EL (cell line): ENCODE measurements around the gene SMARCE1.

Experiments used
- DNase-seq: peaks from one replicate; pipeline ENCODE4 v3.0.0-alpha.2; 2016

SMARCE1 gene

DNA sequence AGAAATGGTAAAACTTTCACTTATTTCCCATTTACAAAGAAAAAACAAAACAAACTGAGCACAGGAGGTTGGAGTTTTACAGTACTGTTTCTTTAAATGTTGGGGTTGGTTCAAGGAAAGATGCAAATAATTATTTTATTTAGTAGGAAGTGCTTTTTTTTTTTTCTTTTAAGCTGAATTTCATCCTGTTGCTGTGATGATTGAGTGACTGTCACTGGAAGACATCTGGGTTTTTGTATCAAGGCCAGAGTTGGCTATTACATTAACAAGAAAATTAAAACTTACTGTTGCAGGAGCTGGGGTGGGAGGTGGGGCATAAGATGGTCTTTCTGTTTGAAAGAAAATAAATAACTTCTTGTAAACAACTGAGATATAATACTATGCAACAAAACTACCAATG is 2.3 kb downstream of the SMARCE1 start:
- no peak for DNase-seq

DNA sequence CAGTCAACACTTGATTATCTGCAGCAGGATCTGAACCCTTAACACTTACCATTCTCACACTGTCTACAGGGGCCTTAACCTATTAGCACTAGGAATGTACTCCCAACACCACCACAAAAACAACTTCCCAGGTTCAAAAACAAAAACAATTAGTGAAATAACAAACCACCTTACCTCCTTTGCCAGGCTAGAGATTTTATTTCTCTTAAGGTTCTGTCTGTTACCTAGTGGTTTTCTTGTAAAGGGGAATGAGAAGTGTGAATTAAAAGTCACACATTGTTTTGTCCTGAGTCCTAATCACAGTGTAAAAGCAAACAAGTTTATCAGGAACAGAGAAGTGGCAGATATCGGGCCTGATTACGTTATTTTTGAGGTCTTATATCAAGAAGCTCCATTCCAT is 9.7 kb downstream of the SMARCE1 start:
- DNase-seq: no peak

DNA sequence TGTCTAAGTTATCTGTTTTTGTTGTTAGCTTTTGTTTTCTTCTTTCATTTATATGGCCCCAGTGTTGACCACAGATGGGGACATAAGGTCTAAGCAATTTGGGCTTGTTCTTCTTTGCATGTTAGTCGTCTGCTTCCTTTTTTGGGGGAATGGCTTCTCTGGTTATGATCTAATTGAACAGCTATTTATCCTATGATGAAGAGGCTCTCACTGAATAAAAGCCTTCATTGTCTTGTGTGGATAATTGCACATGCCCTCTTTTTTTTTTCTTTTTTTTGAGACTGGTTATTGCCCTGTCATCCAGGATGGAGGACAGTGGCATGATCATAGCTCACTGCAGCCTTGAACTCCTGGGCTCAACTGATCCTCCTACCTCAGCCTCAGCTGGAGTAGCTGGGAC is 13.7 kb downstream of the SMARCE1 start:
- DNase-seq: no peak

DNA sequence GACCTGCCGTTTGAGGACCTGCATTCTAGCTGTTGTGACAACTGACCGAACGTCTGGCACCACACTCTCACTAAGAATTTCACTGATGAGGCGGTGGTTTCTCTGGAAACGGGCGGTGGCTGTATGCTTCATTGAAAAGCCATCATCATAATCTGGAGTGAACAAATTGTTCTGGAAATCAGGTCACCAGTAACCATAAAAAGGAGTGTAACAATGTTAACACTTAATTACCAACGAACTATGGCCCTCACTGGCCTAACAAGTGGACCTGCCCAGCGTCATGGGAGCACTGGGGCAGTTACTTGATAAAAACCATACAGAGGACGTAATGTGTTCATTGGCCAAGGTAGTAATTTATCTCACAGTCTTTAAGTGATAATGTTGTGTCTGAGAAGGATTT is 15.4 kb downstream of the SMARCE1 start:
- no peak for DNase-seq

DNA sequence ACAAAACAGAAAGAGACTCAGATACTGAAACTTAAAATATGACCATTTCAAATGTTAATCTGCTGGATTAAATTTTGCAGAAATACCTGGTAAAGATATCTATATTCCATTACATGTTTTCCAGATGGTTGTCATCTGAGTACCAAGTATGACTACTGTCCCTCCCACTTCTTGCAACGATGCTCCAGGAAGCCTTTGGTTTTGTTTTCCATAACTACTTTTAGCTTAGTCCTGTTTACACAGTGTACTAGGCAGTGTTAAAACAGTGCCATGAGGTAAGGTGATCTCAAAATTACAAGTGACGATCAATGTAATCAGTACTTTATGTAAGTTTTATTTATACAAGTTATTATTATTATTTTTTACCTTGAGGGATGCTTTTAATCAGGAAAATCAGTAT is 17.8 kb downstream of the SMARCE1 start:
- no peak for DNase-seq

DNA sequence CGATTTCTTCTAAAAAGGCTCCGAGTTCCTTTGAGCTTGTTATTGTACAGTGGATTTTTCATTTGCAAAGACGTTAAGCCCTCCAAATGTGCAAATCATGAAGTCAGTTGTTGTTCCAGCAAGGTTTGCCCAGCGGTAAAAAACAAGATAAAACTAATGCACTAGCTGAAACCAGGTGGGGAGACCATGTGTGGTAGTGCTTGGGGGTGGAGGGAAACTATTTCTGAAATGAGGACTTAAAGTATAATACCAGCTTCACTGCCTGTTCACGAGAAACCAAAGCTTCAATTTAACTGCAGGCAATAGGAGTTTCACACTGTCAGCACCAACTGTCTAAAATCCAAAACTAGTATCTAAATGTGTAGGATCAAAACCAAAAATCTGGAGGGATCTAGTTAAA is 22.3 kb downstream of the SMARCE1 start:
- DNase-seq: no peak

DNA sequence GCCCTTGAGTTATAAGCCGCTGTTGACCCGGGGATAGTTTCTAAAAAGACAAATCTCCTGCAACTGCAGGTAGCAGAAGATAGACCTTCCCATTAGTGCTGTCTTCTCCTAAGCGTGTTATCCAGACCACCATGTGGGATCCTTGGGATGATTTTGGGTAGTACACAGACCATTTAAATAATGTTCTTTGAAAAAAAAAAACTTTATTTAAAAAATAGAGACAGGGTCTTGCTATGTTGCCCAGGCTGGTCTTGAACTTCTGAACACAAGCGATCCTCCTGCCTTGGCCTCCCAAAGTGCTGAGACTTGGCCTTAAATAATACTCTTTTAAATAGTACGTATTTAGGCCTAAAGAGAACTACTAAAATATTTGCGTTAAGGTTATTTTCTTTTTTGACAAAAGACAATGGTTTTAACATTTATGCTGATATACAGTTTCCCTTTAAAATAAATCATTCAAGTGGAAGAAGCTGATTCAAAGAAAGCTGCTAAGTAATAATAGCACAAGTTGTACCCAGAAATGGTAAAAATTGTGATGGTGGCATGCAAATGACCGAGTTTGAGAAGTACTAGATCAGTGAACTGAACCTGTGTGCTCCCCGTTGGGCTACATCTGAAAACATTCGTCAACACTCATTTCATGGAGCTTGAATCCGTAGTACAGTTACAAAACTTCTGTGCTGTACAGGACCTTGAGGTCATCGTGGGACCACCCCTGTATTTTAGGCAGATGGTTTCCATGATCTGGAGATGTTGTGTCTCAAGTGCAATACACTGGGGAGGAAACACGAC is 24.0 kb downstream of the SMARCE1 start:
- DNase-seq: no peak

DNA sequence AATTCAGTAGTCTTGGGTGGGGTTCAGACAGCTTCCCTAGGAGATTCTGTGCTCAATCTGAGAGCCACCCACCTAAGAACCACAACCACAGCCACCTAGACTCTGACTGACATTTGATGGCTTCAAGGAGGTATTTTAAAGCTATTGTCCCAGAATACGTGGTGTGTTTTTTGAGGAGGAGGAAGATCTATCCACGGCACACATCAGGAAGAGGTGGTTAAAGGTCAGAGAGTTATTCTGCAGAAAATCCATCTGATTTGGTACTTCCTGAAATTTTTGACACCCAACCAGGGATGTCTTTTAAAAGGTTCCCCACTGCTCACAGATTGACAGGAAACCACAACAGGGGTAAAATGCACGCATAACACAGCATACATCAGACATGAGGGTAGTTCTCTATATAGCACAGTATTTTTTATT is 25.1 kb downstream of the SMARCE1 start:
- no peak for DNase-seq

DNA sequence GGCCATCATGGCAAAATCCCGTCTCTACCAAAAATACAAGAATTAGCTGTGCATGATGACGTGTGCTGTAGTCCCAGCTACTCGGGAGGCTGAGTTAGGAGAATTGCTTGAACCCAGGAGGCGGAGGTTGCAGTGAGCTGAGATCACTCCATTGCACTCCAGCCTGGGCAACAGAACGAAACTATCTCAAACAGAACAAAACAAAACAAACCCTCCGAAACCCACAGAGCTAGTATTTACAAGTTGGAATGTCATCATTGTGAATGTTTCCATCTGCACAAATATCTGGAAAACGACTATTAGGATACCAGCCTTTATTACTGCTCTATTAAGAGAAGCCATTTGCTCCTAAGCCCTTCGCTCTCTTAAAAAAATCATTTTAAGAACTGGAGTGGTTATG is 26.0 kb downstream of the SMARCE1 start:
- DNase-seq: no peak

DNA sequence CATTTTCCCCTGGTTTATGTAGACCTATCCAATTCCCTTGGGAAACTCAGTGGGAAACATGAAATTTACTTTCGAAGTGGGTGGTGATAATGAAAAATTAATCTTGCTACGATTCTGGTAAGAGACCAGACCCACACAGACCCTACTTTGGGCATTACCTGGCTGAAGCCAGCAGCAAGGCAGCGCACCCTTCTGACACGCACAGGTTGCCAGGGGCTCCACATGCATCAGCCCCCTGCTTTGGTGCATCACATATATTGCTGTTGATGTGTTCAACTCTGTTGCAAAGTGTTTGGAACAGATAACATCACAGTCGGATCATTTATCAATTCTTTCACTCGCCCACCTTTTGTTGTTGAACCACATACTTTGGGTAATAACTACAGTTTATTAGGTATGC is 26.6 kb downstream of the SMARCE1 start:
- DNase-seq: no peak

DNA sequence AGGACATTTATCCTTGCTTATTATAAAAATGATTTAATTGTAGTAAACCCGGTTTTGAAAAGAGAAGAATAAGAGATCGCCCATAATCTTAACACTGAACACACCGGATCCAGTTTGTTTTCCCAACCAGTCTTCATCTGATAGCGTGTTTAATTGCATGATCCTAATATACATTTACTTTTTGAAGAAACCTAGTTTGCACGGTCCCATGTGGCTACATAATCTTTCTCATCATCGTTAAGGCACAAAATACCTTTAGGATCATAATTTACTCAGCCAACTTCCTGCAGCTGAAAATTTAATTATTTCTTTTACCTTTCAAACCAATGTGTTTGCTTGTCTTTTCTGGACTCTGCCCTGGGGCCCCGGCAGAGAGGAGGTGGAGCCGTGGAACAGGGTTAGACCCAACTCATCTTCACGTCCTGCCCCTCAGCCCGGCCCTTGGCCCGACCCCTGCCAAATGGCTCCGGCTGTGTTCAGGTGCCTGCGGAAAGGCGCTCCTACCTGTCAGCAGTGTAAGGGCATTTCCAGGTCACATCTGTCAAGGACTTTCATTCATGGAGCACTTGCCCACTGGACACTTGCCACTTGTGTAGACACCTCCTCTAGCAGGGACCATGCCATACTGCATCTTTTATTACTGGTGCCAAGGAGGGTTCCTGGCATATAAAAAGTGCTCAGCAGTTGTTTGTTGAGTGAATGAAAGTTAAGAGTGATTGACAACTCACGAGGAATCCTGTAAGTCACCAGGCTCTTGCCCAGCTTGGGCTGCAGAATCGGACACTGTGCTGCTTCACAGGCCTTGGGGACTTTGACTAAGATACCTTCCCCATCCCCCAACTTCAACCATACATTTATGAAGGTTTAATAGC is 28.6 kb downstream of the SMARCE1 start:
- DNase-seq: no peak

DNA sequence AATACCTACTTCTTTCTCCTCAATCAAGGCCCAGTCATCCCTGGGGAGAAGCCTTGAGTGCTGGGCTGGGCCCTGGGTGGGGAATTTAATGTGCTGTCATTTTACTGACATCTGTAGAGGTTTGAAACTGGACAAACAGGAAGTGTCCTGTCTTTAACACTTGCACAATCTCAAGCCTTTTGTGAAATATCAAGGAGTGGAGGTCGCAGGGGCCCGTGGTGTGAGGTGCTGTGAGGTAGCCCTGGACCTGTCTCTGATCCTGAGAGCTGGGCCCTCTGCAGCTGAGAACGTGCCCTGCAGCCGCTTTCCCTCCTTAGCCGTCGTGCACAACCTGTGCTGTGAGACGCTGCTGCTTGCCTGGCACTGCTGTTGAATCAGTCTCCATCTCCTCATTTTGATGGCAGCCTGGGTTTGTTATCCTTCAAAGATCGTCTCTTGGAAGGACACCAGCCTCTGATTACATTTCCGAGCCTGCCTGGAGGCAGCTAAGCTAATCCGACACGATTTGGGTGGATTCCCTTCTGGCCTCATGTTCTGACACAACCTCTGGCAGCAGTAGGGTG is 29.9 kb downstream of the SMARCE1 start:
- DNase-seq: no peak

DNA sequence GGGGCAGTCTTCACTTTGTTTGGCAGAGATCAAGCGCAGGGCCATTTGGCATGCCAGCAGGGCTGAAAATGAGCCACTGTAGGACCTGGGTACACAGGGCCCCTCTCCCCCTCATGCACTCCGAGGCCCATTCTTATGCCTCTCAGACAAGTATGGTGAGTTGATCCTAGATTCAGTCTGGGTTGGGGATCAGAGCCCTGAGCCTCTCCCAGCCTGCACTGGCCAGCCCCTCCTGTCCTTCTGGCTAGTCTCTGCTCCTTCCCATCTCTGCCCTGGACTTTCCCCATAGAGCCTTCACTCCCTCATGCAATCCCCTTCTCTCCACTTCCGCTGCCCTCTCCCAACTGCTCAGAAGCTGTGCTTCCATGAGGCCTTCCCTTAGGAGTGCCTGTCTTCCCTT is 31.0 kb downstream of the SMARCE1 start:
- DNase-seq: no peak

DNA sequence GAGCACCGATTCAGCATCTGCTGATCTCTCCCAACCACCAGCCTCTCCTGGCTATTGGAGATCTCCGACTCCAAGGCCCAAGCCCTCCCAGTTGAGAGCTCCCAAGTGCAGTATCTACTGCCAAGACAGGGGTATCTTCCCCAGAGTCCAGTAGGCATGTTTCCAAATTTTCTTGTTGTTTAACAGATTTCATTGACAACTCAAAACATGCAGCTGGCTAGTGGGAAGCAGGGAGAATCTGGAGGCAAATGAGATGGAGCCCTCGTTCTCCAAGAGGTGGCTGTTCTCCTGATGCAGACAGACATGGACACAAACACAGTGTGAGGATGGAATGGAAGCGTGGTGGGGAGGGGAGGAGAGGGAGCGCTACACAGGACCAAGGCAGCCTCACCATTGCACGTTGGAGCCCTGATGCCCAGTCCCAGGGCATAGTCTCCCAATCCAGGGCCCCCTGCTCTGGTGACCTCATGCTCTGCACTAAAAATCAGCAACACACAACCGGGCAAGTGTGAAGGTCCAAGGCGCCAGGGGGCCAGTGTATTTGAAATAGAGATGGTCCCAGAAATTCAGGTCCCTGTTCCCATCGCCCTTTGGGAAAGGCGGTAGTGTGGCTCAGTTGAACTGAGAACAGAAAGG is 31.7 kb downstream of the SMARCE1 start:
- no peak for DNase-seq

DNA sequence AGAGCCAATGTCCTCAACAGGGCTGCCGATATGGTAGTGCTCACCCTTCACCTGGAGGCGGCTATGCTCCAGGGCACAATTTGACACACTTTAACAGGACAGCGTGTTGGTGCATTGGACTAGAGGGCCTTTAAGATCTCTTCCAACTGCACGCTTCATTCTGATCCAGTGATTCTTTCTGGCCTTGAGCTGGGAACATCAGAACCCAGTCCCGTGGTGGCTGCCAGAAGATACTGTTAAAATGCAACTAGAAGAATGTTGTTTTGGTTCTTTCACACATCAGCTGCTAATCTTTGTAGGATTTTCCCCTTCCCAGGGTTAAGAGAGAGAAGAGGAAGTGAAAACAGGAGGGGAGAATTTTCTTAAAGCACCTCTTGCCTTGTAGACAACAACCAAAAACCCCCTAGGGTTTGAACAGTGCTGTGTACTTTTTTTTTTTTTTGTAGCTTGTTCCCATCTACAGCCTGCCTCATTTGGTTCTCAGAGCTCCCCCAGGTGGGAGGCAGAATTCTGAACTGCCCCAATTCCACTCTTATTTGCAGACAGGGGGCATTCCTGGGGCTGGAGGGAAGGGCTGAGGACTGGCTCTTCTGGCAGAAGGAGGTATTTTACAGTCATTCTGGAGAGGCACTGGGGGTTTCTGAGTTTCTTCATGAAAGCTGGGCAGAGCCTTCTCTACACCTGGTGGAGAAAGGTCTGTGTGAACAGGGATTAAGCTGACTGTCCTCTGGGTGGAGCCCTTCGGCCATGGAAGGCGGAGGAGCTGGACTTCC is 32.4 kb downstream of the SMARCE1 start:
- peak; percentile 44 for DNase-seq

DNA sequence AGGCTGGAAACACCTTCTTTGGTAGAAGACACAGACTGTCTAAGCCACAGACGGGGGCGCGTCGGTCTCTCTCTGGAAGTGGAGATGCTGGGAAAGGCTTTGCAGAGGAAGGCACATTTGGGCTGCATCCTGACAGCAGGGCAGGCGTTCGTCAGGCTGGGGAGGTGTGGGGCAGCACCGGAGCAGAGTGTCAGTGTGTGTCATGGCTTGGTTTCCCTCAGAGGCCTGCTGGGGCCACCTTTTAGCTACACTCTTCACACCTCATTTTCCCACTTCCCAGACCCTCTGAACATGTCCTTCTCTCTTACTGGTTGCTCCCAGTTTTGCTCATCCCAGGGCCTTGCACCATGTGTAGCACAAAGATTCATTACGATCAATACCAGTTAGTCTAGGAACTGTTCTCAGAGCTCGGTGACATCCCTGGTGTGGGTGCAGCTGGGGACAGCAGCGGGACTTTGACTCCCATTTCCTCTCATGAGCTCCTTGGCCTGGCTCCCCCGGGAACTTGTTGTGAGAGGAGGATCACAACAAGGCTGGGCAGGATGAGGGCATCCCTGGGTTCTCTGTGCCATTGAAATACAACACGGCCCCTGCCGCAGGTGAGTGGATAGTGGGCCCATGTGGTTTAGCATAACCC is 33.1 kb downstream of the SMARCE1 start:
- DNase-seq: no peak

DNA sequence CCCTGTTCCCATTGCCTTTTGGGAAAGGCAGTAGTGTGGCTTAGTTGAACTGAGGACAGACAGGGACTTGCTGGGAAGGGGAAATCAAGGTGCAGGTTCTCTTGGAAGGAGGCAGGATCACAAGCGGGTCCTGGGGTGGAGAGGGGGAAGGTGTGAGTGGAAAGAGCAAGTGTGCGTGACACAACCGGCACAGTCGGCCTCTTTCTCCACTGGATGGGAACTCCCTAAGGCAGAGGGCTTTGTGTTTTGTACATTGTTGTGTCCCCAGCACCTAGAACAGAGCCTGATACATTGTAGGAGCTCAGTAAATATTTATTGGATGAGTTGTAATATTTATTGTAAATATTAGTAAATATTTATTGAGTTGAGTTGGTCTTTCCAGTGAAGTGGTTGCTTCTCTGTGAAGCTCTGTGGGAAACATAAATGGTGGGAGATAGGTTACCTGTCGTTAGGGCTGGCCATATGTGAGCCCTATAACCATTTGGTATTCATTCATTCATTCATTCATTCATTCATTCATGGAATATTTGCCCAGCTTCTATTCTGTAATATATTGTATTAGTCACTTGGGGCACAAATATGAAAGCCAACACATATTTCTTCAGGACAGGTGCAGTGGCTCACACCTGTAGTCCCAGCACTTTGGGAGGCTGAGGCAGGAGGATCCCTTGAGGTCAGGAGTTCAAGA is 34.0 kb downstream of the SMARCE1 start:
- DNase-seq: no peak

DNA sequence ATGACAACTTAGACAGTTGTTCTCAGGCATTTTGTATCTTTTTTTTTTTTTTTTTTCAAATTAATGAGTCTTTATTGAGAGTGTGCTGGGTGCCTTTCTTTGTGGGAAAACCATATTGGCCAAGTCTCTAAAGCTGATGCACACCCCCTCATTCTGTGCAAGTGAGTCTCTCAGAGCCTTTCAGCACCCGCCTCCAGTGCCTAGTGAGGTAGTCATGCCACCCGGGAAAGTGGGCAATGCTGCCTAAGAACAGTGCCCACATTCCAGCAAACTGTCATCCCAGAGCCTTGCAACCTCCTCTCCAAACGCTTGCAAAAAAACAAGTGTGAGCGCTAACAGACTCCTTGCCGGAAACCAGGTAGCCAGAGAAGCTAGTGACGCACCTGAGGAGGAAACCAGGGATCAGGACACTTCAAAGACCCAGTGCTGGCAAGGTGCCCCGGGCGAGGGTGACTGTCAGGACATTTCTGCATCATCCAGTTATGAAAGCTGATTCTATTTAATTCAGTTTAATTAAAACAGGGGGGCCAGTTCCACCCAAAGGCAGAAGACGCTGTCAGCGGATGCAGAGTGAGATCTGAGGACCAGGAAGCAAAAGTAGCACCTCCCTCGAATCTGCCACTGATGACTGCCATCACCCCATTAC is 34.9 kb downstream of the SMARCE1 start:
- no peak for DNase-seq

DNA sequence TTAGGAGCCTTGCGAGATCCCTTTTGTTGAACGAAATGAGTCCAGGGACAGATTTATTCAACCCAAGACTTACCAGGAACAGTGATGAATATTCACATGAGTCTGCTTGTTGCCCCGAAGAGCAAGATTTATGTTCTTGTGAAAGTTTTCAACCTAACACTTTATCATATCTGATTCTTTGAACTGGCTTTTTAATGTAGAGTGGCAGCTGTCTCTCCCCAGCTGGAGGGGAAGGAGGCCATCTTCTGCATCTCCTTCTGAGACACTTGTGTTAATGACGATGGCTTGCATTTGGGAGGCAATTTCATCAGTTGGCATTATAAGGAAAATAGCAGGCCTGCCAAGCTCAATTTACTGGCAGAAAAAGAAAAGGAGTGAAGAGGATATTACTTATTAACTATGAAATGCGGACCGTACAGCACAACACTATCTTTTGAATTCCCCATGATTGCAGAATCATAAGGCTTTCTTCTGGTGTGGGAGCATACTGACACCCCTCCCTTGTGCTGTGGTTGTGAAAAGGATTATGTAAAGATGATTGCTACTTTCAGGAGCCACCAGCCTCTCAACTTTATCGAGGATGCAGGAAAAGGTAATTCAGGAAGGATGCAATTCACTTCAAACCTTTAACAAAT is 35.7 kb downstream of the SMARCE1 start:
- no peak for DNase-seq

DNA sequence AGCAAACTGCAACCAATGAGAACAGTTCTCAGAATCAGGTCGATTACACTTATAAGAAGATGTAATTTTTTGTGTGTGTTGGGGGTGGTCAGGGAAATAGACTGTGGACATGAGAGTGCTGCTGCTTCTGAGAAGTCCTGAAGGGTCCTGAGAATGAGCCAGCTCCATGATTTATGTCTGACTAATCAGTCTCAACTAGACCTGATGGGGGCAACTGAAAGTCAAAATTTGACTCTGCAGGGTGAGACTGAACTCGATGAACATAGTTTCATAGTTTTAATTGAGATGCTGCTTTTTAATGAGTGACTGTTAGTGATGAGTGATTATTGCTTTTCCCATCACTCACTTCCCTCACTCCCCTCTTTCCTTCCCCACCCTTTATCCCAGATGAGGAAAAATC is 37.3 kb downstream of the SMARCE1 start:
- no peak for DNase-seq
